HFFc6 (cell line): ENCODE measurements around the gene ACY1. TPM values are rescaled to one million over a fixed set of nuclear protein-coding genes. Genes with fewer than 3 reads are reported as not detected.

ENCODE experiments used
- DNase-seq: peaks from one replicate; pipeline ENCODE4 v3.0.0-alpha.2; 2018
- H3K27ac Mint-ChIP-seq: 2 replicates; pipeline ENCODE4 v1.8.0; 2020; ENCODE audit warnings: mild to moderate bottlenecking, mixed read lengths
- H3K27me3 Mint-ChIP-seq: 2 replicates; pipeline ENCODE4 v1.8.0; 2021; ENCODE audit warnings: mild to moderate bottlenecking, moderate library complexity, mixed read lengths; ENCODE audit not compliant: insufficient read depth
- H3K36me3 Mint-ChIP-seq: 2 replicates; pipeline ENCODE4 v1.8.0; 2021; ENCODE audit warnings: low read depth, mixed read lengths
- H3K4me1 Mint-ChIP-seq: 2 replicates; pipeline ENCODE4 v1.8.0; 2020; ENCODE audit warnings: low read depth, mixed read lengths
- H3K4me3 Mint-ChIP-seq: 2 replicates; pipeline ENCODE4 v1.8.0; 2020; ENCODE audit warnings: mild to moderate bottlenecking, moderate library complexity, mixed read lengths
- H3K9me3 Mint-ChIP-seq: 2 replicates; pipeline ENCODE4 v1.8.0; 2020; ENCODE audit warnings: mild to moderate bottlenecking, mixed read lengths
- CTCF ChIP-seq: fragments of 200-600 bp; sonication (generic); IDR thresholded peaks from 2 replicates; pipeline ENCODE4 v1.5.0; 2021; ENCODE audit warnings: antibody characterized with exemption, mild to moderate bottlenecking
- total RNA-seq, 6 experiments: library from RNA; stranded (reverse); fragmentation: NEBNext Ultra II Directional; extraction: Animal tissue kit (Norgen Biotek cat#: 25700); gene quantifications; 2 replicates in 1 of 6; 3 replicates in 5 of 6; pipeline ENCODE4 v1.2.3, GENCODE V29; 2021

The ACY1 gene
- total RNA-seq, 6 experiments from 2014 or later, result 40.0 to 49.2 (median 41.5) TPM

- Mint-ChIP-seq H3K9me3 (no peaks in the 10 kb centered on the region), H3K36me3 (no peaks in the 10 kb centered on the region), H3K27me3 (peaks cover 1% of the 10 kb centered on the region; the same call in 1 of the 2 replicates), H3K27ac (peak overlapping the region; percentile 69), H3K4me1 (peaks cover 33% of the 10 kb centered on the region), H3K4me3 (no peak overlapping the region)
- no peak for TF ChIP-seq CTCF
- DNase-seq, result no peak
Observed at GRCh38 chr3:52021489-52022268, 38.3 kb downstream of the ACY1 start.

GRCh38 chr3:52022323-52023100 lies 39.2 kb downstream of the ACY1 start:
- peaks cover 30% of the 10 kb centered on the region for H3K4me1 Mint-ChIP-seq
- peak; percentile 48 for DNase-seq
- H3K36me3 Mint-ChIP-seq, result no peaks in the 10 kb centered on the region
- no peak for TF ChIP-seq CTCF
- no peaks in the 10 kb centered on the region; the same call in 1 of the 2 replicates for H3K27me3 Mint-ChIP-seq
- H3K27ac Mint-ChIP-seq, result peak overlapping the region; percentile 69
- H3K4me3 Mint-ChIP-seq, result no peak overlapping the region
- no peaks in the 10 kb centered on the region for H3K9me3 Mint-ChIP-seq

GRCh38 chr3:52023101-52023770 lies 39.9 kb downstream of the ACY1 start:
- Mint-ChIP-seq H3K4me3 (no peak overlapping the region), H3K36me3 (no peaks in the 10 kb centered on the region), H3K4me1 (peaks cover 27% of the 10 kb centered on the region), H3K27ac (peak overlapping the region; percentile 69; the same call in 1 of the 2 replicates), H3K27me3 (no peaks in the 10 kb centered on the region; the same call in 1 of the 2 replicates), H3K9me3 (no peaks in the 10 kb centered on the region)
- no peak for TF ChIP-seq CTCF
- DNase-seq, result no peak

GRCh38 chr3:52023860-52024764 lies 40.8 kb downstream of the ACY1 start:
- H3K36me3 Mint-ChIP-seq, result no peaks in the 10 kb centered on the region
- H3K4me1 Mint-ChIP-seq, result peaks cover 27% of the 10 kb centered on the region
- no peaks in the 10 kb centered on the region for H3K9me3 Mint-ChIP-seq
- H3K27ac Mint-ChIP-seq, result no peak overlapping the region
- H3K4me3 Mint-ChIP-seq, result no peak overlapping the region
- no peak for DNase-seq
- no peaks in the 10 kb centered on the region; the same call in 1 of the 2 replicates for H3K27me3 Mint-ChIP-seq
- no peak for TF ChIP-seq CTCF
